Measurements from ENCODE around the gene TEX14. TPM values are rescaled to one million over a fixed set of nuclear protein-coding genes. Genes with fewer than 3 reads are reported as not detected.

Gene TEX14
- polyA plus RNA-seq, 3 donors: 0.25 TPM; not detected in 2

DNA sequence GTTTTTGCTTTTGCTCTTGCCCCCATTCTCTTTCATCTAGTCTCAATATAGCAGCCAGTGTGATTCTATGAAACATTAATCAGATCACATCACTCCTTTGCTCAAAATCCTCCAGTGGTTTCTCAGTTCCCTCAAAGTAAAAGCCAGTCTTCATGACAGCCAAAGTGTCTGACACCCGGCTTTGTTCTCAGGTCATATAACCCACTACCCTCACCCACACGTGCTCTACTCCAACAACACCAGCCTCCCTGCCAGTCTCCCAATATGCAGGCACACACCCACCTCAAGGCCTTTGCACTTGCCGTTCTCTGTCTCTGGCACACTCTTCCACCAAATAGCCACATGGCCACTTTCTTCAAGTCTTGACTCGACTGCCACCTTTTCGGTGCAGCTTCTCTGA lies 181.8 kb downstream of the TEX14 start:
- Histone ChIP-seq H3K9ac (ENCODE audit: insufficient read depth, low read length, poor library complexity, severe bottlenecking) (no peak overlapping the region), H2AFZ (ENCODE audit: insufficient read depth, low read depth, low read length, poor library complexity, severe bottlenecking) (no peak overlapping the region), H3K4me2 (replicated peaks; ENCODE audit: extremely low read depth, low read length, poor library complexity, severe bottlenecking) (no peak overlapping the region), H4K20me1 (ENCODE audit: insufficient read depth, low read length) (peaks cover 17% of the 10 kb centered on the region), H3K36me3 (replicated peaks in 1 of 2; ENCODE audit: control insufficient read depth in 1 of 2, insufficient read depth in 2 of 2, low read length in 2 of 2) (peaks cover 59 to 71% of the 10 kb centered on the region in 2 donors), H3K9me3 (replicated peaks in 1 of 2; ENCODE audit: control insufficient read depth in 1 of 2, insufficient read depth in 1 of 2, low read length in 2 of 2) (no peaks in the 10 kb centered on the region), H3K4me1 (ENCODE audit: control insufficient read depth in 1 of 2, insufficient read depth in 2 of 2, low read length in 2 of 2) (peaks cover 39 to 47% of the 10 kb centered on the region in 2 donors), H3K4me3 (replicated peaks in 1 of 3; ENCODE audit: low read depth in 2 of 3, low read length in 3 of 3) (no peak overlapping the region), H3K27ac (ENCODE audit: low read depth in 1 of 2, low read length in 2 of 2) (no peak overlapping the region), H3K27me3 (ENCODE audit: control insufficient read depth in 2 of 2, insufficient read depth in 2 of 2, low read length in 2 of 2) (no peaks in the 10 kb centered on the region), H3K79me2 (ENCODE audit: insufficient read depth, low read length) (peaks cover 15% of the 10 kb centered on the region)
- TF ChIP-seq, protein P1, sequence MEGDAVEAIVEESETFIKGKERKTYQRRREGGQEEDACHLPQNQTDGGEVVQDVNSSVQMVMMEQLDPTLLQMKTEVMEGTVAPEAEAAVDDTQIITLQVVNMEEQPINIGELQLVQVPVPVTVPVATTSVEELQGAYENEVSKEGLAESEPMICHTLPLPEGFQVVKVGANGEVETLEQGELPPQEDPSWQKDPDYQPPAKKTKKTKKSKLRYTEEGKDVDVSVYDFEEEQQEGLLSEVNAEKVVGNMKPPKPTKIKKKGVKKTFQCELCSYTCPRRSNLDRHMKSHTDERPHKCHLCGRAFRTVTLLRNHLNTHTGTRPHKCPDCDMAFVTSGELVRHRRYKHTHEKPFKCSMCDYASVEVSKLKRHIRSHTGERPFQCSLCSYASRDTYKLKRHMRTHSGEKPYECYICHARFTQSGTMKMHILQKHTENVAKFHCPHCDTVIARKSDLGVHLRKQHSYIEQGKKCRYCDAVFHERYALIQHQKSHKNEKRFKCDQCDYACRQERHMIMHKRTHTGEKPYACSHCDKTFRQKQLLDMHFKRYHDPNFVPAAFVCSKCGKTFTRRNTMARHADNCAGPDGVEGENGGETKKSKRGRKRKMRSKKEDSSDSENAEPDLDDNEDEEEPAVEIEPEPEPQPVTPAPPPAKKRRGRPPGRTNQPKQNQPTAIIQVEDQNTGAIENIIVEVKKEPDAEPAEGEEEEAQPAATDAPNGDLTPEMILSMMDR (IDR thresholded peaks at IDR 0.05): no peak
- Mint-ChIP-seq H3K36me3 (peaks cover 65 to 72% of the 10 kb centered on the region in 2 donors), H3K4me1 (peaks cover 42% of the 10 kb centered on the region), H3K9me3 (peaks cover 0 to 2% (median 0%) of the 10 kb centered on the region in 7 donors), H3K4me3 (no peak overlapping the region), H3K27me3 (ENCODE audit: low read depth in 3 of 3) (peaks cover 0 to 2% (median 0%) of the 10 kb centered on the region in 3 donors), H3K27ac (no peak overlapping the region)
- intact Hi-C loops (cut with micrococcal nuclease): loop anchor here in 1 of 2 donors (10.0 kb wide), 1 partner anchor 175 kb away; no protein-coding TSS in a partner anchor
- no peak for DNase-seq
- WGBS (ENCODE audit: insufficient coverage): 95% methylated on average over 5 of the region's 5 CpGs

DNA sequence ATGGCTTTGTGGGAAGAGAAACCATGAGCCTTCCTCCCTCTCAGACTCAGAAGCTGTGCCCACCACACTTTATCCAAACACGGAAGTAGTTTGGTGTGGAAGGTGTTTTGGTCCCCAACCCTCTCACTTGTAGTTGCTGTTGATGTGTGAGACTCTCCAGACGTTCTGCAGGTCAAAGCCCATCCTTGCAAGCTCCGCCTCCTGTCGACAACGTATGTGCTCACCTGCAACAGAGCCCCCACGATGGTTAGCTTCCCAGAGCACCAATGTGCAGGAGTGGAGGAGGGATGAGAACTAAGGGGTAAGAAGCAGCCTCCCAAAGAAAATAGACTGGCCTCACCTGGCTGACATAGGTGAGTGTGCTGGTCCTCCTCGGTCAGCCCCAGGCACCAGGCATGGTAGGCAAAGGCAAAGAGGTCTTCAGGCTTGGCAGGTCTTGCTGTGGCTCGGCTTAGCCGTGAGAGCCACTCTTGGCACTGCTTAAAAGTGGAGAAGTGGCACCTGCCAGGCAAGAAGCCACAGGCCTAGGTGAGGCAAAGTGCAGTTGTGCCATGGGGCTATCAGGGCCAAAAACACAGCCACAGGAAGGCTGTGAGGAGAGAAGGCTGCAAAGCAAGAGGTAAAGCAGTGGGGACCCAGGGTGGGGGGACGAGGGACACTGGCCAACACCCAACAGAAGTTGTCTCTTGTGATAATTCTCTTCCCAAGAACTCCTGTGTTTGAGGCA lies 183.3 kb downstream of the TEX14 start:
- H3K4me3 ChIP-seq (replicated peaks in 1 of 3; ENCODE audit: low read depth in 2 of 3, low read length in 3 of 3): no peak overlapping the region
- WGBS (ENCODE audit: insufficient coverage): 96% methylated on average over 9 of the region's 10 CpGs
- H2AFZ ChIP-seq (ENCODE audit: insufficient read depth, low read depth, low read length, poor library complexity, severe bottlenecking): no peak overlapping the region
- peaks cover 16% of the 10 kb centered on the region for H4K20me1 ChIP-seq (ENCODE audit: insufficient read depth, low read length)
- no peaks in the 10 kb centered on the region for H3K9me3 ChIP-seq (replicated peaks in 1 of 2; ENCODE audit: control insufficient read depth in 1 of 2, insufficient read depth in 1 of 2, low read length in 2 of 2)
- peaks cover 65 to 85% of the 10 kb centered on the region in 2 donors for H3K36me3 ChIP-seq (replicated peaks in 1 of 2; ENCODE audit: control insufficient read depth in 1 of 2, insufficient read depth in 2 of 2, low read length in 2 of 2)
- peak overlapping the region in 1 of 2 donors; percentile 71 for H3K27ac ChIP-seq (ENCODE audit: low read depth in 1 of 2, low read length in 2 of 2)
- peaks cover 8% of the 10 kb centered on the region for H3K79me2 ChIP-seq (ENCODE audit: insufficient read depth, low read length)
- H3K4me1 Mint-ChIP-seq: peaks cover 48% of the 10 kb centered on the region
- TF ChIP-seq, protein P1 (IDR thresholded peaks at IDR 0.05): no peak
- no peaks in the 10 kb centered on the region for H3K27me3 Mint-ChIP-seq (ENCODE audit: low read depth in 3 of 3)
- DNase-seq: no peak
- H3K27me3 ChIP-seq (ENCODE audit: control insufficient read depth in 2 of 2, insufficient read depth in 2 of 2, low read length in 2 of 2): no peaks in the 10 kb centered on the region
- H3K27ac Mint-ChIP-seq: peak overlapping the region in 3 of 7 donors; percentile 11 to 89 (median 62)
- peaks cover 78 to 86% of the 10 kb centered on the region in 2 donors for H3K36me3 Mint-ChIP-seq
- H3K9ac ChIP-seq (ENCODE audit: insufficient read depth, low read length, poor library complexity, severe bottlenecking): no peak overlapping the region
- no peak overlapping the region for H3K4me3 Mint-ChIP-seq
- peaks cover 43 to 47% of the 10 kb centered on the region in 2 donors for H3K4me1 ChIP-seq (ENCODE audit: control insufficient read depth in 1 of 2, insufficient read depth in 2 of 2, low read length in 2 of 2)
- peaks cover 0 to 2% (median 0%) of the 10 kb centered on the region in 7 donors for H3K9me3 Mint-ChIP-seq
- no peak overlapping the region for H3K4me2 ChIP-seq (replicated peaks; ENCODE audit: extremely low read depth, low read length, poor library complexity, severe bottlenecking)
- intact Hi-C loops (cut with micrococcal nuclease): no loop called here
